ENCODE results near the gene ATAD1.

DNA sequence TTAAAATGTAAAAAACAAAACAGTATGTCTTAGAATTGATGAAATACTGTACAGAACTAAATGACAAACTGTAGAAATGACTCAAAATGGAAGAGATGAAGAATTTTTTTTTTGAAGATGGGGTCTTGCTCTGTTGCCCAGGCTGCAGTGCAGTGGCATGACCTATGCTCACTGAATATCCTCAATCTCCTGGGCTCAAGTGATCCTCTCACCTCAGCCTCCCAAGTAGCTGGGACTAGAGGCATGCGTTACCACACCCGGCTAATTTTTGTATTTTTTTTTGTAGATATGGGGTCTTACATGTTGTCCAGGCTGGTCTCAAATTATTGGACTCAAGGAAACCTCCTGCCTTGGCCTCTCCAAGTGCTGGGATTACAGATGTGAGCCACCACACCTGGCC lies 36.5 kb downstream of the ATAD1 start:
- TF ChIP-seq, protein P1, sequence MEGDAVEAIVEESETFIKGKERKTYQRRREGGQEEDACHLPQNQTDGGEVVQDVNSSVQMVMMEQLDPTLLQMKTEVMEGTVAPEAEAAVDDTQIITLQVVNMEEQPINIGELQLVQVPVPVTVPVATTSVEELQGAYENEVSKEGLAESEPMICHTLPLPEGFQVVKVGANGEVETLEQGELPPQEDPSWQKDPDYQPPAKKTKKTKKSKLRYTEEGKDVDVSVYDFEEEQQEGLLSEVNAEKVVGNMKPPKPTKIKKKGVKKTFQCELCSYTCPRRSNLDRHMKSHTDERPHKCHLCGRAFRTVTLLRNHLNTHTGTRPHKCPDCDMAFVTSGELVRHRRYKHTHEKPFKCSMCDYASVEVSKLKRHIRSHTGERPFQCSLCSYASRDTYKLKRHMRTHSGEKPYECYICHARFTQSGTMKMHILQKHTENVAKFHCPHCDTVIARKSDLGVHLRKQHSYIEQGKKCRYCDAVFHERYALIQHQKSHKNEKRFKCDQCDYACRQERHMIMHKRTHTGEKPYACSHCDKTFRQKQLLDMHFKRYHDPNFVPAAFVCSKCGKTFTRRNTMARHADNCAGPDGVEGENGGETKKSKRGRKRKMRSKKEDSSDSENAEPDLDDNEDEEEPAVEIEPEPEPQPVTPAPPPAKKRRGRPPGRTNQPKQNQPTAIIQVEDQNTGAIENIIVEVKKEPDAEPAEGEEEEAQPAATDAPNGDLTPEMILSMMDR (IDR thresholded peaks at IDR 0.05): no peak
- no peak for TF ChIP-seq POLR2A (IDR thresholded peaks at IDR 0.05)

All from Peyer's patch (tissue), 4 donors.